Spleen (tissue), 11 donors: ENCODE results near the gene OR51E2. TPM values are rescaled to one million over a fixed set of nuclear protein-coding genes. Genes with fewer than 3 reads are reported as not detected.

Experiments used
- DNase-seq: peaks from one replicate; pipeline ENCODE4 v3.0.0-alpha.2; 2020
- H3K27ac ChIP-seq, 8 donors: fragments of 200-600 bp; sonication (generic) in 7 of 8; 1 replicate in 4 of 8; 2 replicates in 4 of 8; pipeline versions ENCODE4 v1.5.0 to v1.8.0; 2016 to 2021; ENCODE audit warnings: inconsistent platforms in 4 of 8, mild to moderate bottlenecking in 4 of 8, moderate library complexity in 1 of 8
- H3K27me3 ChIP-seq, 7 donors: fragments of 200-600 bp; sonication (generic) in 6 of 7; replicated peaks in 1 of 7; 1 replicate in 4 of 7; 2 replicates in 3 of 7; pipeline versions ENCODE4 v1.5.0 to v1.8.0; 2016 to 2021; ENCODE audit warnings: inconsistent platforms in 3 of 7, mild to moderate bottlenecking in 1 of 7
- H3K36me3 ChIP-seq, 6 donors: fragments of 200-600 bp; sonication (generic) in 5 of 6; 1 replicate in 4 of 6; 2 replicates in 2 of 6; pipeline versions ENCODE4 v1.5.0 to v1.8.0; 2016 to 2021; ENCODE audit warnings: inconsistent platforms in 2 of 6
- H3K4me1 ChIP-seq, 6 donors: fragments of 200-600 bp; sonication (generic) in 5 of 6; 1 replicate in 3 of 6; 2 replicates in 3 of 6; pipeline versions ENCODE4 v1.5.0 to v1.8.0; 2016 to 2021; ENCODE audit warnings: inconsistent platforms in 3 of 6
- H3K4me3 ChIP-seq, 8 donors: fragments of 200-600 bp; sonication (generic) in 7 of 8; 1 replicate in 4 of 8; 2 replicates in 4 of 8; pipeline versions ENCODE4 v1.5.0 to v1.8.0; 2016 to 2021; ENCODE audit warnings: inconsistent platforms in 4 of 8, mild to moderate bottlenecking in 4 of 8, moderate library complexity in 2 of 8
- H3K9me3 ChIP-seq, 8 donors: fragments of 200-600 bp; sonication (generic) in 7 of 8; 1 replicate in 4 of 8; 2 replicates in 4 of 8; pipeline versions ENCODE4 v1.5.0 to v1.8.0; 2016 to 2021; ENCODE audit warnings: inconsistent platforms in 4 of 8
- CTCF ChIP-seq, 11 experiments: fragments of 200-600 bp in 7 of 11; fragments of 450-650 bp in 4 of 11; sonication (generic) in 4 of 11; IDR thresholded peaks in 8 of 11; conservative IDR thresholded peaks in 3 of 11; 1 replicate in 7 of 11; 2 replicates in 4 of 11; pipeline versions ENCODE4 v1.4.0 to v1.8.0; 2016 to 2021; ENCODE audit warnings: antibody characterized with exemption in 11 of 11, inconsistent platforms in 4 of 11, mild to moderate bottlenecking in 1 of 11
- POLR2A ChIP-seq, 3 donors: fragments of 450-650 bp; IDR thresholded peaks; one replicate each; pipeline ENCODE4 v1.5.1; 2017; ENCODE audit warnings: antibody characterized with exemption in 3 of 3, mild to moderate bottlenecking in 1 of 3
- POLR2AphosphoS5 ChIP-seq, 3 donors: sonication (generic); formaldehyde crosslinking; IDR thresholded peaks; one replicate each; pipeline ENCODE4 v1.5.1; 2017; ENCODE audit warnings: antibody characterized with exemption in 3 of 3
- WGBS, 5 donors: extraction: QIAGEN DNeasy Blood & Tissue Kit in 3 of 5; methylation state at CpG; one replicate each; pipeline versions ENCODE4 v1.1.5 to v1.1.7; 2013 to 2018; 5-methylcytosine and 5-hydroxymethylcytosine counted together
- intact Hi-C: fragments of 100-400 bp; cut with DNase I; formaldehyde crosslinking; loops from one replicate; pipeline ENCODE4 v1.15.0; 2023; ENCODE audit warnings: low total_unique reads
- polyA plus RNA-seq, 3 donors: library from polyadenylated mRNA; stranded (reverse); fragments of 200-250 nt; gene quantifications; one replicate each; pipeline ENCODE4 v1.2.1, GENCODE V29; 2013
- total RNA-seq, 7 donors: library from RNA; depleted of rRNA in 3 of 7; stranded (reverse); fragments of >200 nt in 3 of 7; fragmentation: NEBNext Ultra II Directional in 4 of 7; extraction: Animal tissue kit (Norgen Biotek cat#: 25700) in 4 of 7; gene quantifications; one replicate each; pipeline versions ENCODE4 v1.1.0 to v1.2.1, GENCODE V29; 2016 to 2021
- donor health status: healthy with polysubstance abuse.
- donor health status: DM: no; HTN: no; CAD: no; lungs with moderate emphysema.
- donor health status: DM: no; HTN: no; CAD: no.
- donor health status: Bipolar disorder and iron deficiency.
- donor health status: healthy.
- donor health status: DM: no; HTN: no; CAD: no.
- donor health status: DM: yes; HTN: yes; CAD: no.

OR51E2 gene
- total and polyA plus RNA-seq, 10 donors: 0.05 to 0.09 TPM; not detected in 8

- H3K4me3 ChIP-seq: no peak overlapping the region
- DNase-seq: no peak
- H3K9me3 ChIP-seq: no peaks in the 10 kb centered on the region
- 86 to 91% (median 87%) methylated on average over 3 of the region's 3 CpGs for WGBS, 5 donors
- peaks cover 0 to 10% (median 0%) of the 10 kb centered on the region in 7 donors for H3K27me3 ChIP-seq
- intact Hi-C loops: no loop called here
- H3K36me3 ChIP-seq: no peaks in the 10 kb centered on the region
- H3K27ac ChIP-seq: no peak overlapping the region
- TF ChIP-seq POLR2A (IDR thresholded peaks at IDR 0.05): no peak
- TF ChIP-seq CTCF (IDR thresholded peaks at IDR 0.05 in 8 of 11, conservative IDR thresholded peaks at IDR 0.05 in 3 of 11): no peak
- TF ChIP-seq POLR2AphosphoS5 (IDR thresholded peaks at IDR 0.05): no peak
- no peaks in the 10 kb centered on the region for H3K4me1 ChIP-seq
Observed at GRCh38 chr11:4664183-4664582, 33.5 kb downstream of the OR51E2 start.

GRCh38 chr11:4662876-4663275 is 34.8 kb downstream of the OR51E2 start:
- Histone ChIP-seq H3K36me3 (no peaks in the 10 kb centered on the region), H3K9me3 (no peaks in the 10 kb centered on the region), H3K27ac (no peak overlapping the region), H3K27me3 (peaks cover 0 to 13% (median 0%) of the 10 kb centered on the region in 7 donors), H3K4me1 (no peaks in the 10 kb centered on the region), H3K4me3 (no peak overlapping the region)
- WGBS, 5 donors: 86 to 94% (median 90%) methylated on average over 6 of the region's 6 CpGs
- intact Hi-C loops: no loop called here
- no peak for DNase-seq
- TF ChIP-seq POLR2AphosphoS5 (IDR thresholded peaks at IDR 0.05) (no peak), CTCF (IDR thresholded peaks at IDR 0.05 in 8 of 11, conservative IDR thresholded peaks at IDR 0.05 in 3 of 11) (no peak), POLR2A (IDR thresholded peaks at IDR 0.05) (no peak)

GRCh38 chr11:4658629-4659445 is 38.8 kb downstream of the OR51E2 start:
- 50 to 64% (median 57%) methylated on average over 5 of the region's 5 CpGs for WGBS, 5 donors
- TF ChIP-seq POLR2AphosphoS5 (IDR thresholded peaks at IDR 0.05) (no peak), POLR2A (IDR thresholded peaks at IDR 0.05) (no peak), CTCF (IDR thresholded peaks at IDR 0.05 in 8 of 11, conservative IDR thresholded peaks at IDR 0.05 in 3 of 11) (no peak)
- H3K4me1 ChIP-seq: no peaks in the 10 kb centered on the region
- peaks cover 0 to 13% (median 0%) of the 10 kb centered on the region in 7 donors for H3K27me3 ChIP-seq
- intact Hi-C loops: no loop called here
- no peaks in the 10 kb centered on the region for H3K36me3 ChIP-seq
- no peaks in the 10 kb centered on the region for H3K9me3 ChIP-seq
- H3K27ac ChIP-seq: no peak overlapping the region
- no peak overlapping the region for H3K4me3 ChIP-seq
- no peak for DNase-seq

GRCh38 chr11:4654635-4655369 is 42.9 kb downstream of the OR51E2 start:
- Histone ChIP-seq H3K9me3 (no peaks in the 10 kb centered on the region), H3K4me3 (no peak overlapping the region), H3K36me3 (no peaks in the 10 kb centered on the region), H3K27ac (no peak overlapping the region), H3K4me1 (no peaks in the 10 kb centered on the region), H3K27me3 (peaks cover 0 to 6% (median 0%) of the 10 kb centered on the region in 7 donors)
- no peak for DNase-seq
- 68 to 89% (median 84%) methylated on average over 2 of the region's 2 CpGs for WGBS, 5 donors
- intact Hi-C loops: no loop called here
- no peak for TF ChIP-seq POLR2A (IDR thresholded peaks at IDR 0.05)
- no peak for TF ChIP-seq POLR2AphosphoS5 (IDR thresholded peaks at IDR 0.05)
- no peak for TF ChIP-seq CTCF (IDR thresholded peaks at IDR 0.05 in 8 of 11, conservative IDR thresholded peaks at IDR 0.05 in 3 of 11)
